Astrocyte of the spinal cord (primary cell): Measurements from ENCODE around the gene PRDM15.

Experiments
- DNase-seq: peaks from one replicate; pipeline ENCODE4 v3.0.0; 2011; ENCODE audit warnings: low read depth, low spot score
- H3K4me3 ChIP-seq: 2 replicates; pipeline ENCODE4 v1.5.1; 2011; ENCODE audit warnings: low read depth, mild to moderate bottlenecking, low read length, moderate library complexity
- CTCF ChIP-seq: IDR thresholded peaks from 2 replicates; pipeline ENCODE4 v1.5.1; 2012; ENCODE audit warnings: low read depth, mild to moderate bottlenecking, low read length, inconsistent platforms
- in situ Hi-C: cut with HindIII; loops from 2 replicates; pipeline ENCODE4 v1.10.0; 2017; ENCODE audit warnings: low sequenced_read_pairs

Gene PRDM15

DNA sequence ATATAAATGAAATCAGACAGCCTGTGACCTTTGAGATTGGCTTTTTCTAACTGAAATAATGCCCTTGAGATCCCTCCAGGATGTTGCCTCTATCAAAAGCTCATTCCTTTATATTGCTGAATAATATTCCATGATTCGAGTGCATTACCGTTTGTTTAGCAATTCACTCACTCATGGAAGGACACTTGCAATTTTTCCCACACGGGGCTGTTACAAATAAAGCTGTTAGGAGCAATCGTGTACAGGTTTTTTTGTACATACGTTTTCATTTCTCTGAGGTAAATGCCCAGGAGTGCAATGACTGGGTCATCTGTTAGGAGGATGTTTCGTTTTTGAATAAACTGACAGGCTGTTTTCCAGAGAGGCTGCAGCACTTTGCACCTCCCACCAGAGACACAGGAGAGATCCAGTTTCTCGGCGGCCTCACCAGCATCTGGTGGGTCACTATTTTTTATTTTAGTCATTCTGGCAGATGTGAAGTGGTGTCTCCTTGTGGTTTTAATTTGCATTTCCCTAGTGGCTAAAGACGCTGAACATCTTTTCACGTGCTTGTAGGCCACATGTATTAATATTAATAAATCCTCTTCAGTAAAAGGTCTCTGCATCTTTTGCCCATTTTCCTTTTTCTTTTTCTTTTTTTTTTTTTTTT lies 11.0 kb downstream of the PRDM15 start:
- DNase-seq, result peak; percentile 20
- no peak overlapping the region for H3K4me3 ChIP-seq
- in situ Hi-C loops, result no loop called here
- no peak for TF ChIP-seq CTCF

DNA sequence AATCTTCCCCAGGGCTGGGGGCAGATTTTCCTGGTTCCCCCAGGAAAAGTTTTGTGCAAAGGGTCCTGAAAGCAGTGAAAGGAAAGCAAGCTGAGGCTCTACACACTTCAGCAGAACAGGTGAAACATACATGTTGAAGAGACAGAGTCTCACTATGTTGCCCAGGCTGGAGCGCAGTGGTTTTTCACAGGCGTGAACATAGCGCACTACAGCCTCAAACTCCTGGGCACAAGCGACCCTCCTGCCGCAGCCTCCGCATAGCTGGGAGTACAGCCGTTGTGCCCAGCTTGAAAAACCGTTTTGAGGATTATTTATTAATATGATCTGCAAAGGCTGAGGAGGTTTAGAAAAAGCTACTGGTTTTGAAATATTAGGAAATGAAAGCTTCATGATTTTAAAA lies 11.8 kb downstream of the PRDM15 start:
- in situ Hi-C loops, result no loop called here
- TF ChIP-seq CTCF, result no peak
- DNase-seq, result no peak
- H3K4me3 ChIP-seq, result no peak overlapping the region

DNA sequence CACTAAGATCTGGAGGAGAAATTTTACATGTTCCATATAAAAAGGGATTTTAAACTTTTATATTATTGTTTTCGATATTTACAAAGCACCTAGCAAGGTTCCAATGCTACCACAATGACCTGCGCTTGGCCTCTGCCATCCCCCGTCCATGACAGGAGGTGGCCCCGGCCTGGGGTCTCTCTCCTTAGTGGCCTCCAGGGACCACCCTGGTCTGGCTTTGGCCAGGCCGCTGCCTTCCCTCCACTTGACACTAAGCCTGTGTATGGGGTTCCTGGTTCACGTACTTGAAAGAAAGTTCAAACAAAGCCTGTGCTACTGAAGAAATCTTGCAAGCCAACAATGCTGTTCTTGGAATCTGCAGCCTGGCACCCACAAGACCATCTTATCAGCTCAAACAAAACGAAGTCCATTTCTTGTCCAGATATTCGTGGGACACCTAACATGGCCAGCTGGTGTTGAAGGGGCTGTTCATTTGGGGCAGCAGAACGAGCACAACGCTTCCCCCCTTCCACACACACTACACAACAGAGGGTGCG lies 12.8 kb downstream of the PRDM15 start:
- no peak overlapping the region for H3K4me3 ChIP-seq
- no peak for TF ChIP-seq CTCF
- DNase-seq, result no peak
- in situ Hi-C loops, result no loop called here

DNA sequence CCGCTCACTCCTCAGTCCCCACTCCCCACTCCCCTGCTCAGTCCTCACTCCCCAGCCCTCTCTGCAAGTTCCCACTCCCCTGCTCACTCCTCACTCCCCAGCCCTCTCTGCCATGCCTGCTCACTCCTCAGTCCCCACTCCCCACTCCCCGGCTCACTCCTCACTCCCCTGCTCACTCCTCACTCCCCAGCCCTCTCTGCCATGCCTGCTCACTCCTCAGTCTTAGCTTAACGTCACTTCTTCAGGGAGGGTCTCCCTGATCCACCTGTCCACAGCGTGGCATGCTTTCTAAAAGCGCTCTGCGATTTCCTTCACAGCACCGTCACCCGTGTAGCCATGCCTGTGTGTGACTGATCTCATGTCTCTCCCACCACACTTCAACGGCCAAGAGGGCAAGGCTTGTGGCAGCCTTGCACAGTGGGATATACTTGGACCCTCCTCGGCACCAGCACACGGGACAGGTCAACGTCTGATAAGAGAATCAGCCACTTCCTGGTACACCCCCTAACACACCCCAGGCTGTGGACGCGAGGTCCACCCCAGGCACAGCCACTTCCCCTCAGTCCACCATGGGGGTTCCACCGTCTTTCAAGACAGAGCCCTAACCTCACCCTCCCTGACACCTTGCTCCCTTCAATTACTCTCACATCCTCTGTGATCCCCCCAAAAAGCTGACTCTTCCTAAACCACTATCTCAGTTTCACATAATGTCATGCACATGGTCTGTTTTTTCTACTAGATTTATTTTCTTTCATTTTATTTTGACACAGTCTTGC lies 14.0 kb downstream of the PRDM15 start:
- in situ Hi-C loops, result no loop called here
- no peak overlapping the region for H3K4me3 ChIP-seq
- DNase-seq, result no peak
- TF ChIP-seq CTCF, result no peak

GRCh38 chr21:41864311-41865001 lies 14.7 kb downstream of the PRDM15 start:
- in situ Hi-C loops, result no loop called here
- H3K4me3 ChIP-seq, result no peak overlapping the region
- no peak for DNase-seq
- no peak for TF ChIP-seq CTCF

DNA sequence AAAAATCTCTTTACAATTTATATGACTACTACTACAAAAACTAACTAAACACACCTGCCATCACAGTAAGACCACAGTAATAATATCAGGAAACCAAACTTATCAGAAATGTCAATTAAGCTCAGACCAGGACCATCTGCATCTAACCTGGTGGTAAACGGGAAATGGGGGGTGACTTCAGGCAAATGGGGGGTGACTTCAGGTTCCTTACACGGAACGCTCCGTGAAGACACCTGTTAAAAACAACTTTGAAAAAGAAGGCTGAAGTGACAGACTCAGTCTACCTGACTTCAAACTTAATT lies 15.8 kb downstream of the PRDM15 start:
- no peak for TF ChIP-seq CTCF
- in situ Hi-C loops, result no loop called here
- no peak for DNase-seq
- H3K4me3 ChIP-seq, result no peak overlapping the region
